Activated naive CD4-positive, alpha-beta T cell treated with anti-CD3 and anti-CD28 coated beads, Interleukin-2, amount 50 U/mL, for 72 hours (primary cell): ENCODE measurements around the gene TMEM260. TPM values are rescaled to one million over a fixed set of nuclear protein-coding genes. Genes with fewer than 3 reads are reported as not detected.

ENCODE experiments used
- ATAC-seq, 2 donors: fragments of 150-1000 bp; cut with Tn5 transposase; 2 replicates each; pipeline ENCODE4 v1.10.0; 2021; ENCODE audit warnings: mild to moderate bottlenecking in 2 of 2, moderate library complexity in 2 of 2
- DNase-seq, 2 donors: peaks; one replicate each; pipeline ENCODE4 v3.0.0; 2021 to 2022; ENCODE audit warnings: low spot score in 2 of 2
- H3K27ac Mint-ChIP-seq, 2 donors: one replicate each; pipeline ENCODE4 v1.8.0; 2022; ENCODE audit warnings: mild to moderate bottlenecking in 2 of 2, mixed read lengths in 2 of 2
- H3K36me3 Mint-ChIP-seq, 2 donors: one replicate each; pipeline ENCODE4 v1.8.0; 2022; ENCODE audit warnings: mixed read lengths in 2 of 2
- H3K9me3 Mint-ChIP-seq, 2 donors: one replicate each; pipeline ENCODE4 v1.8.0; 2022; ENCODE audit warnings: mixed read lengths in 2 of 2
- total RNA-seq, 2 donors: library from RNA; stranded (reverse); gene quantifications; one replicate each; pipeline ENCODE4 v1.2.3, GENCODE V29; 2022

Gene TMEM260
- 10 to 100 TPM; 11.6 to 22.1 TPM for total RNA-seq

GRCh38 chr14:56579345-56580220, at the start of gene TMEM260:
Gene TMEM260 (plus strand): TSS chr14:56579798. CDS start chr14:56579915, 117 bp downstream.
- peak; percentile 88 to 92 for DNase-seq
- ATAC-seq: peak; percentile 87 to 92
- Mint-ChIP-seq H3K27ac (peak within 1 kb of the TSS; percentile 91 to 97), H3K36me3 (peaks cover 0 to 4% of the 10 kb centered on the region in 2 donors), H3K9me3 (no peaks in the 10 kb centered on the region)

- no peaks in the 10 kb centered on the region for H3K36me3 Mint-ChIP-seq
- ATAC-seq (no peak), DNase-seq (no peak)
- H3K9me3 Mint-ChIP-seq: no peaks in the 10 kb centered on the region
- H3K27ac Mint-ChIP-seq: no peak overlapping the region
Measured at GRCh38 chr14:56532546-56532945, 47.1 kb upstream of the TMEM260 start.

GRCh38 chr14:56534656-56535055, 44.9 kb upstream of the TMEM260 start:
- ATAC-seq: no peak
- Mint-ChIP-seq H3K36me3 (no peaks in the 10 kb centered on the region), H3K27ac (no peak overlapping the region), H3K9me3 (no peaks in the 10 kb centered on the region)
- no peak for DNase-seq

GRCh38 chr14:56539862-56540261, 39.7 kb upstream of the TMEM260 start:
- H3K9me3 Mint-ChIP-seq: no peaks in the 10 kb centered on the region
- H3K36me3 Mint-ChIP-seq: no peaks in the 10 kb centered on the region

GRCh38 chr14:56543436-56543835, 36.2 kb upstream of the TMEM260 start:
- no peaks in the 10 kb centered on the region for H3K9me3 Mint-ChIP-seq
- no peak overlapping the region for H3K27ac Mint-ChIP-seq
- ATAC-seq (no peak), DNase-seq (no peak)
- H3K36me3 Mint-ChIP-seq: no peaks in the 10 kb centered on the region

More at GRCh38 chr14:56539862-56540261, 39.7 kb upstream of the TMEM260 start:
- DNase-seq: no peak
- no peak for ATAC-seq
- H3K27ac Mint-ChIP-seq: no peak overlapping the region

GRCh38 chr14:56549721-56550120, 29.9 kb upstream of the TMEM260 start:
- DNase-seq (no peak), ATAC-seq (no peak)
- Mint-ChIP-seq H3K36me3 (no peaks in the 10 kb centered on the region), H3K27ac (no peak overlapping the region), H3K9me3 (no peaks in the 10 kb centered on the region)

GRCh38 chr14:56552615-56553014, 27.0 kb upstream of the TMEM260 start:
- no peak overlapping the region for H3K27ac Mint-ChIP-seq
- no peaks in the 10 kb centered on the region for H3K36me3 Mint-ChIP-seq
- DNase-seq: no peak
- ATAC-seq: no peak
- no peaks in the 10 kb centered on the region for H3K9me3 Mint-ChIP-seq

- H3K27ac Mint-ChIP-seq: no peak overlapping the region
- ATAC-seq: no peak
- no peaks in the 10 kb centered on the region for H3K36me3 Mint-ChIP-seq
- no peaks in the 10 kb centered on the region for H3K9me3 Mint-ChIP-seq
- DNase-seq: no peak
Measured at GRCh38 chr14:56554301-56554700, 25.3 kb upstream of the TMEM260 start.

GRCh38 chr14:56555921-56556570, 23.6 kb upstream of the TMEM260 start:
- no peaks in the 10 kb centered on the region for H3K36me3 Mint-ChIP-seq
- H3K9me3 Mint-ChIP-seq: no peaks in the 10 kb centered on the region
- no peak overlapping the region for H3K27ac Mint-ChIP-seq
- DNase-seq (no peak), ATAC-seq (no peak)

GRCh38 chr14:56559182-56559581, 20.4 kb upstream of the TMEM260 start:
- Mint-ChIP-seq H3K36me3 (peaks cover 0 to 10% of the 10 kb centered on the region in 2 donors), H3K27ac (no peak overlapping the region), H3K9me3 (peaks cover 0 to 12% of the 10 kb centered on the region in 2 donors)
- ATAC-seq: no peak
- DNase-seq: no peak

GRCh38 chr14:56561606-56562005, 18.0 kb upstream of the TMEM260 start:
- Mint-ChIP-seq H3K9me3 (peaks cover 0 to 15% of the 10 kb centered on the region in 2 donors), H3K36me3 (peaks cover 0 to 10% of the 10 kb centered on the region in 2 donors), H3K27ac (no peak overlapping the region)
- ATAC-seq: no peak
- DNase-seq: no peak

- DNase-seq: no peak
- Mint-ChIP-seq H3K36me3 (peaks cover 0 to 13% of the 10 kb centered on the region in 2 donors), H3K9me3 (peaks cover 0 to 15% of the 10 kb centered on the region in 2 donors), H3K27ac (no peak overlapping the region)
- no peak for ATAC-seq
Measured at GRCh38 chr14:56562883-56563282, 16.7 kb upstream of the TMEM260 start.

- no peak overlapping the region for H3K27ac Mint-ChIP-seq
- DNase-seq (no peak), ATAC-seq (peak in 1 of 2 donors; percentile 65)
- peaks cover 0 to 4% of the 10 kb centered on the region in 2 donors for H3K9me3 Mint-ChIP-seq
- H3K36me3 Mint-ChIP-seq: peaks cover 0 to 4% of the 10 kb centered on the region in 2 donors
Measured at GRCh38 chr14:56569174-56569573, 10.4 kb upstream of the TMEM260 start.

GRCh38 chr14:56570295-56570694, 9.3 kb upstream of the TMEM260 start:
- H3K36me3 Mint-ChIP-seq: peaks cover 0 to 4% of the 10 kb centered on the region in 2 donors
- peaks cover 0 to 1% of the 10 kb centered on the region in 2 donors for H3K9me3 Mint-ChIP-seq
- no peak overlapping the region for H3K27ac Mint-ChIP-seq
- no peak for DNase-seq
- ATAC-seq: no peak

- H3K9me3 Mint-ChIP-seq: no peaks in the 10 kb centered on the region
- H3K27ac Mint-ChIP-seq: peak overlapping the region; percentile 91 to 97
- peaks cover 0 to 4% of the 10 kb centered on the region in 2 donors for H3K36me3 Mint-ChIP-seq
- no peak for DNase-seq
- no peak for ATAC-seq
Measured at GRCh38 chr14:56580221-56580711, 668 bp downstream of the TMEM260 start.

- ATAC-seq: peak in 1 of 2 donors; percentile 24
- Mint-ChIP-seq H3K9me3 (no peaks in the 10 kb centered on the region), H3K36me3 (peaks cover 0 to 4% of the 10 kb centered on the region in 2 donors), H3K27ac (no peak overlapping the region)
- no peak for DNase-seq
Measured at GRCh38 chr14:56581041-56581727, 1.6 kb downstream of the TMEM260 start.
